GM12892 (cell line): Measurements from ENCODE around the gene SELENOT.

Experiments used
- DNase-seq: peaks from one replicate; pipeline ENCODE4 v3.0.0; 2011; ENCODE audit not compliant: insufficient read length
- FAIRE-seq: peaks from 2 replicates; lab custom pipeline; 2011; peaks lifted over from hg19 to GRCh38; lab: Jason Lieb, UNC
- POLR2A ChIP-seq: IDR thresholded peaks from 2 replicates; pipeline ENCODE4 v1.6.1; 2011; ENCODE audit warnings: low read depth, low read length, control low read depth
- POLR2AphosphoS5 ChIP-seq: IDR thresholded peaks from 2 replicates; pipeline ENCODE4 v1.6.1; 2011; ENCODE audit warnings: low read depth, low read length, control low read depth
- TAF1 ChIP-seq: IDR thresholded peaks from 2 replicates; pipeline ENCODE4 v1.6.1; 2011; ENCODE audit warnings: low read depth, mild to moderate bottlenecking, control low read depth, low read length, borderline replicate concordance

The SELENOT gene

DNA sequence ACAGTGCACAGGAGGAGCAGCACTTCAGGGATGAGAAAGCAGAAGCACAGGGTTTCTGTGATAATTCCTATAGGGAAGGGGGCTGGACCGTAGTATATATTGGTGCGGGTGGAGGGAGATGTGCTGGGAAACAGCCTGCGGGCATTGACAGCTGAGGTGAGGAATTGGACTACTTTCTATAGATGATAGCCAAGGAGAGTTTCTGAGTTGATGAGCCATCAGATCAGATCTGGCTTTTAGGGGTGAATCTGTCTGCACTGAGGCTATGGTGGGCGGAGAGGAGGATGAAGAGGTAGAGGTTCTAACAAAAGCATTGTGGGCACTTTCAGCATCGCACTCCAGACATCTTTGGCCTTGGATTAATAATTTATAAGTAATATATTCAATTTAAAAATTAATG is 33.1 kb downstream of the SELENOT start:
- FAIRE-seq (no peak), DNase-seq (no peak)
- TF ChIP-seq POLR2A (no peak), TAF1 (no peak), POLR2AphosphoS5 (no peak)

DNA sequence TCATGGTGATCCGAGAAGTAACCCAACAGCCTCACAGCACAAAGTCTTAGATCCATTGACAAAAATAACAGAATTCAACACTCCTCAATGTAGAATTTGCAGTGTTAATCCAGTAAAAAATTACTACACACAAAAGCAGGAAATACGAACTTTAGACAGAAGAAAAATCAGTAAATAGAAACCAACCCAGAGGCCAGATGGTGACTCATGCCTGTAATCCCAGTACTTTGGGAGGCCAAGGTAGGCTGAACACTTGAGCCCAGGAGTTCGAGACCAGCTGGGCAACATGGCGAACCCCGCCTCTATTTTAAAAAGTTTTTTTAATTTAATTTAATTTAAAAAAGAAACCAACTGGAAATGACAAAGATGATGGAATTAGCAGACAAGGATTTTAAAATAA is 36.1 kb downstream of the SELENOT start:
- TF ChIP-seq POLR2A, result no peak
- no peak for TF ChIP-seq POLR2AphosphoS5
- TF ChIP-seq TAF1, result no peak
- FAIRE-seq (no peak), DNase-seq (no peak)

GRCh38 chr3:150640256-150640655 is 37.1 kb downstream of the SELENOT start:
- no peak for DNase-seq
- FAIRE-seq, result no peak
- TF ChIP-seq TAF1 (no peak), POLR2A (no peak), POLR2AphosphoS5 (no peak)

DNA sequence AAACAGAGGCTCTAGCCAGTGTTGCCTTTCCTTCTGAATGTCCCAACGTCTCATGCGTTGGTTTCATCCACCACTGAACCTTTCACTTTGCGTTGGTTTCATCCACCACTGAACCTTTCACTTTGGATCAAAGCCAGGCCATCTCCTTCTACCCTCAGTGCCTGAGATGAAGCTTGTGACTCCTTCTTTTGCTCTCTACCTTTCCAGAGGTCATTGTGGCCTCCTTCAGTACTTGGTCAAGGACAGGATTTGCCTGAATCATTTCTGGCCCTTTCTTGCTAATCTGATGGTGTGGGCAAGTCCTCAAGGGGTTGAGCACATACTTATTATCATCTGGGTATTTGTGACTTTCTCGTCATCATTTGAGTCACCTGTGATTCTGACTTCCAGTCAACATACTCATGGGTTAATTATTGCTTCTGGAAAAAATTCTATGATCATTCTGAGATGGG is 50.0 kb downstream of the SELENOT start:
- FAIRE-seq (peak; percentile 85), DNase-seq (no peak)
- no peak for TF ChIP-seq TAF1
- no peak for TF ChIP-seq POLR2A
- no peak for TF ChIP-seq POLR2AphosphoS5

DNA sequence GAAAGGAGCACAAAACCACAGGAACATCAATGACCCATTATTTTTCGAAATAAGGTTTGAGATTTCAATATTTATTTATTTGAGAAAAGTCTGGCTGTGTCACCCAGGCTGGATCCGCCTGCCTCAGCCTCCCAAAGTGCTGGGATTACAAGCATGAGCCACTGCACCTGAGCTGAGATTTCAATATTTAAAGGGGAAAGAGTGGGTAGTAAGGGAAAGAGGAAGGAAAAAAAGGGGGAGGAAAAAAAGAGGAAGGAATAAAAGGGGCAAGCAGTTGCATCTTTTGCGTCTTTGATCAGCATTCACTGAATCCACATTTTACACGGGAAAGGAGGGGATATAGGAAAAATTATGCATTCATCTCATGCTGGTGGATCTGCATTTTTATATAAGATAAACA is 53.2 kb downstream of the SELENOT start:
- TF ChIP-seq POLR2A, result no peak
- TF ChIP-seq TAF1, result no peak
- no peak for TF ChIP-seq POLR2AphosphoS5
- DNase-seq (no peak), FAIRE-seq (no peak)

- DNase-seq (no peak), FAIRE-seq (no peak)
- TF ChIP-seq TAF1, result no peak
- TF ChIP-seq POLR2AphosphoS5, result no peak
- no peak for TF ChIP-seq POLR2A
Observed at GRCh38 chr3:150662410-150663200, 59.5 kb downstream of the SELENOT start.

DNA sequence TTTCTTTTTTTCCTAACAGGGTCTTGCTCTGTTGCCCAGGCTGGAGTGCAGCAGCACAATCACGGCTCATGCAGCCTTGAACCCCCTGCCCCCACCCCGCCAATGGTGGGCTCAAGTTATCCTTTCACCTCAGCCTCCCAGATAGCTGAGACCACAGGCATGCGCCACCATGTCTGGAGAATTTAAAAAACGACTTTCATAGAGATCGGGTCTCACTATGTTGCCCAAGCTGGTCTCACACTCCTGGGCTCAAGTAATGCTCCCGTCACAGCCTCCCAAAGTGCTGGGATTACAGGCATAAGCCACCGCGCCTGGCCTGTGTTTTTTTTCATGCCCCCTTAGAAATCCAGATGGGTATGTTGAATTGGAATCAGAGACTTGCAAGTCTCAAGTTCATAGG is 60.3 kb downstream of the SELENOT start:
- FAIRE-seq, result no peak
- DNase-seq, result no peak
- TF ChIP-seq POLR2A (no peak), TAF1 (no peak), POLR2AphosphoS5 (no peak)

DNA sequence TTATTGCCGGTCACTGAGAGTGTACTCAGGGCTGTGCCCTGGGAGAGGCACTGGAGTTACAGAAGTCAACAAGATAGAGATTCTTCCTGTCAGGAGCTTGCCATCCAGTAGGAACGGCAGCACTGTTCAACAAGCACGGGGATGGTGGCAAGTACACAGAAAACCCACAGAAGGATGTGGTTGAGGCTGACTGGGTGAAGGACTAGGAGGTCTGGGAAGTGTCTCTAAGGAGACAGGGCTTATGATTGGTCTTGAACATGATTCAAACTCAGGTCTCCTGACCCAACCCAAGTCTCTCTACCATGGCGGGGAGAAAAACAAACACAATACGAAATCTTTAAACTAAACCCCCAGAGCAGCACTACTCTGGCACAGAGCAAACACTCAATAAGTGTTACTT is 63.0 kb downstream of the SELENOT start:
- DNase-seq (no peak), FAIRE-seq (no peak)
- TF ChIP-seq POLR2AphosphoS5 (no peak), POLR2A (no peak), TAF1 (no peak)

- no peak for FAIRE-seq
- no peak for TF ChIP-seq TAF1
- TF ChIP-seq POLR2A, result no peak
- TF ChIP-seq POLR2AphosphoS5, result no peak
- no peak for DNase-seq
Observed at GRCh38 chr3:150673966-150674365, 70.8 kb downstream of the SELENOT start.

GRCh38 chr3:150675587-150675986 is 72.5 kb downstream of the SELENOT start:
- no peak for TF ChIP-seq POLR2AphosphoS5
- TF ChIP-seq TAF1, result no peak
- TF ChIP-seq POLR2A, result no peak
- DNase-seq, result no peak
- FAIRE-seq, result no peak
